GM19099 (cell line): Measurements from ENCODE around the gene GPC6.

ENCODE experiments used
- POLR2A ChIP-seq: IDR thresholded peaks from 3 replicates; pipeline ENCODE4 v1.6.1; 2011; ENCODE audit warnings: low read depth; ENCODE audit not compliant: insufficient read length; ENCODE audit errors: extremely low read depth

Gene GPC6

GRCh38 chr13:94300401-94300800 is 1073.8 kb downstream of the GPC6 start:
- no peak for TF ChIP-seq POLR2A

- no peak for TF ChIP-seq POLR2A
These were observed 1074.9 kb downstream of the GPC6 start for GRCh38 chr13:94301487-94301886.

GRCh38 chr13:94303644-94304174 is 1077.1 kb downstream of the GPC6 start:
- no peak for TF ChIP-seq POLR2A

DNA sequence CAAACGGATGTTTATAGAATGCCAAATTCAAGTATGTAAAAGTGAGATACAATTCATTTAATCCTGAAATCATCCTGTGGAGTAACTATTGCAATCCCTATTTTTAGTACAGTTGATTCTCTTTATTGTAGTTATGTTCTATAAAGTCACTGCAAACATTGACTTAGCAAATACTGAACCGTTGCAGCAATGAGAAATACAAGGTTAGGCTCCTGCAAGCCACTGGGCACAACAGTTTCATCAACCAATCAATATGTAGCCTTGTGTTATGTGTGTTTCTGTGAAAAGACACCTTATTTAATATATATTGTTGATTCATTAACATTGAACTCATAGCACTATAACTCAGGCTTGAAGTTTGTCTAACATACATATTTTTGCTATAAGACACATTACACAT is 1078.4 kb downstream of the GPC6 start:
- TF ChIP-seq POLR2A: no peak

- no peak for TF ChIP-seq POLR2A
These were observed 1078.9 kb downstream of the GPC6 start for GRCh38 chr13:94305463-94305862.

- no peak for TF ChIP-seq POLR2A
These were observed 1079.3 kb downstream of the GPC6 start for GRCh38 chr13:94305934-94306333.

GRCh38 chr13:94308832-94309231 is 1082.2 kb downstream of the GPC6 start:
- no peak for TF ChIP-seq POLR2A

DNA sequence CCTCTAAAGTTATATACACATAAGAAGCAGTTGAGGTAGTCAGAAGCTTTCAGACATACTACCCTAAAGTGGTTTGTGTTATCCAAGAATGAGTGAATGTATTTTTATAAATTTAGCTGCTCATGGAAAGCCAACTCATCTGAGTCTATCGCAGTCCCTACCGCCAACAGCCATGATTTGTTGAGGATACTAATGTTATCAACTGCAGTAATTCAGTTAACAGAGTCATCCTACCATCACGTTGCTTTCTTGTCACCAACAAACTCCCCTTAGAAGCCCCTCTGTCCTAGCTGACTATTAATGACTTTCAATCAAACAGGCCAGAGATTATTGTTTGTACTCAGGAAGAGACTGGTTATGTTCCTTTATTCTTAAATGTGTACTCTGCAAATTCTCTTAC is 1083.0 kb downstream of the GPC6 start:
- no peak for TF ChIP-seq POLR2A

GRCh38 chr13:94309997-94310855 is 1083.6 kb downstream of the GPC6 start:
- TF ChIP-seq POLR2A: no peak

GRCh38 chr13:94311893-94312292 is 1085.3 kb downstream of the GPC6 start:
- no peak for TF ChIP-seq POLR2A

GRCh38 chr13:94312511-94313216 is 1086.1 kb downstream of the GPC6 start:
- no peak for TF ChIP-seq POLR2A

GRCh38 chr13:94313321-94313910 is 1086.8 kb downstream of the GPC6 start:
- TF ChIP-seq POLR2A: no peak

GRCh38 chr13:94313926-94314325 is 1087.3 kb downstream of the GPC6 start:
- no peak for TF ChIP-seq POLR2A

- no peak for TF ChIP-seq POLR2A
These were observed 1088.6 kb downstream of the GPC6 start for GRCh38 chr13:94315188-94315587.

GRCh38 chr13:94317063-94317491 is 1090.5 kb downstream of the GPC6 start:
- no peak for TF ChIP-seq POLR2A

- TF ChIP-seq POLR2A: no peak
These were observed 1091.8 kb downstream of the GPC6 start for GRCh38 chr13:94318418-94318817.

DNA sequence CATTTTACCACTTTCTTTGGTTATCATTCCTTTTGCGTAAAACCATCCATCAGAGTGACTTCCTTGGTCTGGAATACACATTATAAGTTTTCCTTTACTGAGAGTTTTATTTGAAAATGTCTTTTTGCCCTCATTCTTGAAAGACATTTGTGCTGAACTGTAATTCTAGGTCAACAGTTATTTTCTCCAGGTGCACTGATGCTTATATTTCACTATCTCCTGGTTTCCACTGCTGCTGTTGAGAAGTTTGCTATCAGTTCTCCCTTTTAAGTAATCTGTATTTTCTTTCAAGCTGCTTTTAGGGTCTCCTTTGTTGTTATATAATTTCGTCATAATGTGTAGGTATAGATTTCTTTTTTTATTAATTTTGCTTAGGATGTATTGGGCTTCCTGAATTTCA is 1092.9 kb downstream of the GPC6 start:
- TF ChIP-seq POLR2A: no peak
